Natural killer cell (primary cell): Measurements from ENCODE around the gene CLASP1. TPM values are rescaled to one million over a fixed set of nuclear protein-coding genes. Genes with fewer than 3 reads are reported as not detected.
"Not testable (repeated sequence)": the region's sequence is repeated elsewhere in the genome, so short reads cannot be mapped to it uniquely, and the experiment has no call there.

Experiments
- ATAC-seq, 3 donors: fragments of 150-1000 bp in 2 of 3; fragments of 200-7000 bp in 1 of 3; cut with Tn5 transposase; 1 replicate in 1 of 3; 2 replicates in 2 of 3; pipeline ENCODE4 v1.10.0; 2021; ENCODE audit warnings: mild to moderate bottlenecking in 2 of 3, moderate library complexity in 2 of 3
- DNase-seq, 2 donors: peaks; one replicate each; pipeline versions ENCODE4 v3.0.0 to v3.0.0-alpha.2; 2013 to 2021; ENCODE audit warnings: mixed read lengths in 1 of 2
- H3K27ac ChIP-seq: one replicate; pipeline ENCODE4 v1.5.1; 2013; ENCODE audit warnings: mild to moderate bottlenecking, low read length
- H3K27me3 ChIP-seq: one replicate; pipeline ENCODE4 v1.6.1; 2013; ENCODE audit warnings: low read length; ENCODE audit not compliant: control insufficient read depth, insufficient read depth
- H3K36me3 ChIP-seq: one replicate; pipeline ENCODE4 v1.6.1; 2013; ENCODE audit warnings: low read length; ENCODE audit not compliant: control insufficient read depth, insufficient read depth
- H3K4me1 ChIP-seq: one replicate; pipeline ENCODE4 v1.6.1; 2013; ENCODE audit warnings: low read length; ENCODE audit not compliant: control insufficient read depth, insufficient read depth
- H3K4me3 ChIP-seq: one replicate; pipeline ENCODE4 v1.5.1; 2013; ENCODE audit warnings: low read length
- H3K9me3 ChIP-seq: one replicate; pipeline ENCODE4 v1.6.1; 2013; ENCODE audit warnings: low read length; ENCODE audit not compliant: control insufficient read depth, insufficient read depth
- H3K27ac Mint-ChIP-seq, 2 donors: one replicate each; pipeline ENCODE4 v1.8.0; 2022; ENCODE audit warnings: mild to moderate bottlenecking in 2 of 2, mixed read lengths in 2 of 2, moderate library complexity in 1 of 2
- H3K27me3 Mint-ChIP-seq, 2 donors: one replicate each; pipeline ENCODE4 v1.8.0; 2022; ENCODE audit warnings: low read depth in 2 of 2, mixed read lengths in 2 of 2
- H3K36me3 Mint-ChIP-seq: one replicate; pipeline ENCODE4 v1.8.0; 2022; ENCODE audit warnings: mixed read lengths
- H3K4me1 Mint-ChIP-seq, 2 donors: one replicate each; pipeline ENCODE4 v1.8.0; 2022; ENCODE audit warnings: mixed read lengths in 2 of 2
- H3K4me3 Mint-ChIP-seq: one replicate; pipeline ENCODE4 v1.8.0; 2022; ENCODE audit warnings: mild to moderate bottlenecking, moderate library complexity, mixed read lengths
- H3K9me3 Mint-ChIP-seq, 2 donors: one replicate each; pipeline ENCODE4 v1.8.0; 2022; ENCODE audit warnings: mixed read lengths in 2 of 2
- WGBS: methylation state at CpG from one replicate; pipeline ENCODE4 v1.1.7; 2013; ENCODE audit warnings: missing lambda C conversion rate; ENCODE audit not compliant: insufficient coverage; 5-methylcytosine and 5-hydroxymethylcytosine counted together
- intact Hi-C: fragments of 100-400 bp; cut with micrococcal nuclease; formaldehyde crosslinking; loops from one replicate; pipeline ENCODE4 v1.14.2; 2022
- total RNA-seq, 4 donors: library from RNA; stranded (reverse); fragments of 120-200 nt in 1 of 4; gene quantifications; one replicate each; pipeline versions ENCODE4 v1.2.3 to v1.2.4, GENCODE V29; 2013 to 2022
- TF ChIP-seq, protein P1 (sequence below): fragments of 200-600 bp; IDR thresholded peaks from one replicate; pipeline ENCODE4 v1.8.0; 2022; ENCODE audit warnings: antibody characterized with exemption

Gene CLASP1
- total RNA-seq, 3 donors from 2014 or later (not counting 1 experiment from before 2014, with no cell fraction given): 125 to 142 (median 127) TPM

DNA sequence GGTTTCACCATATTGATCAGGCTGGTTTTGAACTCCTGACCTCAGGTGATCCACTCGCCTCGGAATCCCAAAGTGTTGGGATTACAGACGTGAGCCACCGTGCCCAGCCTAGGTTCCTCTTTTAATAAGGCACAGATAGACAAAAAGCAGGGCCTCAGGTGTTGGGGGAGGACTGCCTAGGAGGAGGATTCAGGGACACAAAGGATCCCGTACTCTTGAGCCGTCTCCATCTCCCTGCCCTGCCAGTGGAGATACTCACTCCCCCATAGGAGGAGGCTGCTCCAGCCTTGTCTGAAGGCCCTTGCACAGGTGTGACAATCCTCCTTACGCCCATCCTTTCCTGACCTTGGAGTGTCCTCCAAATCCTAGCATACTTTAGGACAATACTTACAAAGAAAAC lies 332.3 kb downstream of the CLASP1 start:
- Mint-ChIP-seq H3K9me3 (no peaks in the 10 kb centered on the region), H3K4me1 (no peaks in the 10 kb centered on the region), H3K27me3 (peaks cover 0 to 2% of the 10 kb centered on the region in 2 donors), H3K27ac (no peak overlapping the region), H3K4me3 (no peak overlapping the region), H3K36me3 (no peaks in the 10 kb centered on the region)
- no peaks in the 10 kb centered on the region for H3K4me1 ChIP-seq
- WGBS: 79% methylated on average over 7 of the region's 7 CpGs
- no peak overlapping the region for H3K27ac ChIP-seq
- no peaks in the 10 kb centered on the region for H3K27me3 ChIP-seq
- intact Hi-C loops: no loop called here
- H3K4me3 ChIP-seq: no peak overlapping the region
- DNase-seq (no peak), ATAC-seq (no peak)
- H3K36me3 ChIP-seq: no peaks in the 10 kb centered on the region
- no peaks in the 10 kb centered on the region for H3K9me3 ChIP-seq
- TF ChIP-seq, protein P1, sequence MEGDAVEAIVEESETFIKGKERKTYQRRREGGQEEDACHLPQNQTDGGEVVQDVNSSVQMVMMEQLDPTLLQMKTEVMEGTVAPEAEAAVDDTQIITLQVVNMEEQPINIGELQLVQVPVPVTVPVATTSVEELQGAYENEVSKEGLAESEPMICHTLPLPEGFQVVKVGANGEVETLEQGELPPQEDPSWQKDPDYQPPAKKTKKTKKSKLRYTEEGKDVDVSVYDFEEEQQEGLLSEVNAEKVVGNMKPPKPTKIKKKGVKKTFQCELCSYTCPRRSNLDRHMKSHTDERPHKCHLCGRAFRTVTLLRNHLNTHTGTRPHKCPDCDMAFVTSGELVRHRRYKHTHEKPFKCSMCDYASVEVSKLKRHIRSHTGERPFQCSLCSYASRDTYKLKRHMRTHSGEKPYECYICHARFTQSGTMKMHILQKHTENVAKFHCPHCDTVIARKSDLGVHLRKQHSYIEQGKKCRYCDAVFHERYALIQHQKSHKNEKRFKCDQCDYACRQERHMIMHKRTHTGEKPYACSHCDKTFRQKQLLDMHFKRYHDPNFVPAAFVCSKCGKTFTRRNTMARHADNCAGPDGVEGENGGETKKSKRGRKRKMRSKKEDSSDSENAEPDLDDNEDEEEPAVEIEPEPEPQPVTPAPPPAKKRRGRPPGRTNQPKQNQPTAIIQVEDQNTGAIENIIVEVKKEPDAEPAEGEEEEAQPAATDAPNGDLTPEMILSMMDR: no peak

DNA sequence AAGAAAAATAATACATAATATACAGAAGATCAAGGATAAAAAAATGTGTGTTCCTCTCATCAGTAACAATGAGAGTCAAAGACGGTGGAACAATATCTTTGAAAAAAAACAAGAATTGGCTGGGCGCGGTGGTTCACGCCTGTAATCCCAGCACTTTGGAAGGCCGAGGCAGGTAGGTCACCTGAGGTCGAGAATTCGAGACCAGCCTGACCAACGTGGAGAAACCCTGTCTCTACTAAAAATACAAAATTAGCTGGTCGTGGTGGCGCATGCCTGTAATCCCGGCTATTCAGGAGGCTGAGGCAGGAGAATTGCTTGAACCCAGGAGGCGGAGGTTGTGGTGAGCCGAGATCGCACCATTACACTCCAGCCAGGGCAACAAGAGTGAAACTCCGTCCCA lies 335.6 kb downstream of the CLASP1 start:
- H3K27me3 Mint-ChIP-seq, intact Hi-C loops, DNase-seq, H3K9me3 Mint-ChIP-seq, H3K27me3 ChIP-seq, H3K27ac ChIP-seq, H3K36me3 Mint-ChIP-seq, H3K4me3 ChIP-seq, H3K4me1 ChIP-seq, H3K4me3 Mint-ChIP-seq, H3K9me3 ChIP-seq, ATAC-seq, H3K27ac Mint-ChIP-seq, H3K36me3 ChIP-seq: not testable (repeated sequence)
- 93% methylated on average over 14 of the region's 15 CpGs for WGBS
- H3K4me1 Mint-ChIP-seq: peaks cover 19% of the 10 kb centered on the region in 2 donors

DNA sequence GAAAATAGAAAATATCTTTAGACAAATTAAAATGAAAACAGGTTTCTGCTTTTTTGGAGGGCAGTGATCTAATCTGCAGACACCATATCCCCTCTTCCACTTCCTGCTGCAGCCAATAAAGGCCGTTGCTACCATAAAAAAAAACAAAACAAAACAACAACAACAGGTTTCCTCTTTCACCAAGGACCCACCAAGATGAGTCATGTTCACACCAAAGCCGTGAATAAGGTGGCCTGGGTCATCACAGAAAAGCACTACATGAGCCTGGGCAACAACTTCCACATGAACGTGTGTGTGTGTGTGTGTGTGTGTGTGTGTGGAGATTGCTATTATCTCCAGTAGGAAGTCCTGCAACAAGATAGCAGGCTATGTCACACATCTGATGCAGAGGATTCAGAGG lies 339.5 kb downstream of the CLASP1 start:
- H3K9me3 ChIP-seq: no peaks in the 10 kb centered on the region
- H3K4me3 ChIP-seq: no peak overlapping the region
- 7% methylated on average over 3 of the region's 3 CpGs for WGBS
- H3K27me3 ChIP-seq: no peaks in the 10 kb centered on the region
- intact Hi-C loops: no loop called here
- TF ChIP-seq, protein P1: no peak
- H3K36me3 ChIP-seq: no peaks in the 10 kb centered on the region
- peaks cover 0 to 7% of the 10 kb centered on the region in 2 donors for H3K27me3 Mint-ChIP-seq
- H3K36me3 Mint-ChIP-seq: no peaks in the 10 kb centered on the region
- peaks cover 6% of the 10 kb centered on the region for H3K4me1 ChIP-seq
- peaks cover 21 to 24% of the 10 kb centered on the region in 2 donors for H3K4me1 Mint-ChIP-seq
- H3K27ac Mint-ChIP-seq: peak overlapping the region; percentile 85 to 86
- no peaks in the 10 kb centered on the region for H3K9me3 Mint-ChIP-seq
- no peak overlapping the region for H3K27ac ChIP-seq
- ATAC-seq: peak; percentile 93 to 97 (median 94)
- peak; percentile 49 to 57 for DNase-seq
- peak overlapping the region; percentile 49 for H3K4me3 Mint-ChIP-seq

DNA sequence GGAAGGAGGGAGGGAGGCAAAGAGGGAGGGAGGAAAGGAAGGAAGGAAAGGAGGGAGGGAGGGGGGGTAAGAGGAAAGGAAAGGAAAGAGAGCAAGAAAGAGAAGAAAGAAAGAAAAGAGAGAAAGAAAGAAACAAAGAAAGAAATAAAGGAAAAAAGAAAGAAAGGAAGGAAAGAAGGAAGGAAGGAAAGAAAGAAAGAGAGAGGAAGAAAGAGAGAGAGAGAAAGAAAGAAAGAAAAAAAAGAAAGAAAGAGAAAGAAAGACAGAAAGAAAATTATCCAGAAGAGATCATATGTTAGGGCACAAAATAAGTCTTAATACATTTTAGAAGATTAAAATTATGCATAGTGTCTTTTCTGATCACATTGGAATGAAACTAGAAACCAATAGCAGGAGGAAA lies 339.9 kb downstream of the CLASP1 start:
- intact Hi-C loops: no loop called here
- H3K9me3 ChIP-seq: no peaks in the 10 kb centered on the region
- no peaks in the 10 kb centered on the region for H3K9me3 Mint-ChIP-seq
- peak overlapping the region; percentile 55 for H3K4me3 Mint-ChIP-seq
- no peak overlapping the region for H3K27ac ChIP-seq
- H3K36me3 ChIP-seq: no peaks in the 10 kb centered on the region
- no peak overlapping the region for H3K4me3 ChIP-seq
- peak in 2 of 3 donors; percentile 2 to 13 for ATAC-seq
- H3K27ac Mint-ChIP-seq: peak overlapping the region; percentile 85 to 86
- TF ChIP-seq, protein P1: no peak
- H3K4me1 Mint-ChIP-seq: peaks cover 21 to 24% of the 10 kb centered on the region in 2 donors
- peaks cover 0 to 7% of the 10 kb centered on the region in 2 donors for H3K27me3 Mint-ChIP-seq
- no peaks in the 10 kb centered on the region for H3K27me3 ChIP-seq
- peaks cover 6% of the 10 kb centered on the region for H3K4me1 ChIP-seq
- DNase-seq: no peak
- H3K36me3 Mint-ChIP-seq: no peaks in the 10 kb centered on the region
